Measurements from ENCODE around the gene MAP3K13.

DNA sequence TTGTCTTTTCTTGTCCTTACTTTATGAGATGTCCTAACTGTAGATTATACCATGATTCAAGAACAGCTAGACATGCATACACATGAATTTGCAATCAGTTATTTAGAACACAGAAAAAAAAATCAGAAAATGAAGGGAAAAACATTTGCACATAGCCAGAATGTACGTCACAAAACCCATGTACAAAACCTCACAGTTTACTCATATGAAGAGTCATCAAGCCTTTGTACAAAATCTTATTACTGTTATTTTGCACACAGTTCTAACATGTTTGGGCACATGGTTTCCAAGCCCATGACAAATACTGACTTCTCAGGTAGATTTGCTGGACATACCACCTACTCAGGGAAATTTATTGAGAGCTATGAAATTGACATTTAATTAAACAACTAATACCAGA, 48.2 kb downstream of the MAP3K13 start:
- TF ChIP-seq, protein P1, sequence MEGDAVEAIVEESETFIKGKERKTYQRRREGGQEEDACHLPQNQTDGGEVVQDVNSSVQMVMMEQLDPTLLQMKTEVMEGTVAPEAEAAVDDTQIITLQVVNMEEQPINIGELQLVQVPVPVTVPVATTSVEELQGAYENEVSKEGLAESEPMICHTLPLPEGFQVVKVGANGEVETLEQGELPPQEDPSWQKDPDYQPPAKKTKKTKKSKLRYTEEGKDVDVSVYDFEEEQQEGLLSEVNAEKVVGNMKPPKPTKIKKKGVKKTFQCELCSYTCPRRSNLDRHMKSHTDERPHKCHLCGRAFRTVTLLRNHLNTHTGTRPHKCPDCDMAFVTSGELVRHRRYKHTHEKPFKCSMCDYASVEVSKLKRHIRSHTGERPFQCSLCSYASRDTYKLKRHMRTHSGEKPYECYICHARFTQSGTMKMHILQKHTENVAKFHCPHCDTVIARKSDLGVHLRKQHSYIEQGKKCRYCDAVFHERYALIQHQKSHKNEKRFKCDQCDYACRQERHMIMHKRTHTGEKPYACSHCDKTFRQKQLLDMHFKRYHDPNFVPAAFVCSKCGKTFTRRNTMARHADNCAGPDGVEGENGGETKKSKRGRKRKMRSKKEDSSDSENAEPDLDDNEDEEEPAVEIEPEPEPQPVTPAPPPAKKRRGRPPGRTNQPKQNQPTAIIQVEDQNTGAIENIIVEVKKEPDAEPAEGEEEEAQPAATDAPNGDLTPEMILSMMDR (IDR thresholded peaks at IDR 0.05) = no peak
- no peak for TF ChIP-seq EP300 (IDR thresholded peaks at IDR 0.05)
- no peak for TF ChIP-seq POLR2A (IDR thresholded peaks at IDR 0.05; ENCODE audit: low read depth)
- TF ChIP-seq POLR2AphosphoS5 (IDR thresholded peaks at IDR 0.05) = no peak

Measured in esophagus muscularis mucosa (tissue), 4 donors.